OCI-LY7 (cell line): ENCODE measurements around the gene DNER.

Experiments
- EZH2phosphoT487 ChIP-seq: fragments of 200-600 bp; sonication (generic); IDR thresholded peaks from 2 replicates; pipeline ENCODE4 v1.6.1; 2018; ENCODE audit warnings: low read depth, borderline replicate concordance, mild to moderate bottlenecking, mixed run types, antibody characterized with exemption, low read length, moderate library complexity, mixed read lengths
- TF ChIP-seq, protein P1 (sequence below): fragments of 200-600 bp; sonication (generic); conservative IDR thresholded peaks from 2 replicates; pipeline ENCODE4 v1.5.1; 2014; ENCODE audit warnings: mild to moderate bottlenecking, antibody characterized with exemption, low read length, moderate library complexity, mixed read lengths

DNA sequence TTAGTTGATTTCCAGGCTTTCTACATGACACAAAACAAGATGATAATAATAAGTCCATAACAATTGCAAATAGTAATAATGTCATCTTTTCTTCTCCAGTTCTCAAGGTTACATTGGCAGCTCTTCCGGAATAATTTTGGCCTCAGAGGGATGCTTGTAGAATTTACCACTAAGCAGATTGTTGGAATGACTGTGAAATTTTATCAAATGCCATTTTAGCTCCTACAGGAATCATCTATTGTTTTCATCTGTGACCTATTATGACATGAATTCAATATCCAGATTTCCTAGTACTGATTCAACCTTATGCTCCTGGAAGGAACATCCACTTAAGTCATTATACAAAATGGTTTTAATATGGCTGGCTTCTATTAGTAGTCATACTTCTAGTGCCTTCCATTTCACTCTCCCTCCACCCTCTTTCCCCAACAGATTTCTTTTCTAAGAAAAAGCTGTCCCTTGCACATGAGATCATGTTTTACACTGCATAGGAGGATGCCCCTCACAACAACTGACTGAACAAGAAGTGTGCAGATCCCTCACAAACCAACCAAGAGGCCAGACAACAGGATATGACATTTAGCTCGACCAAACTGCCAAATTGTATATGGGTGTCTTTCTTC lies 200.0 kb downstream of the DNER start:
- TF ChIP-seq, protein P1, sequence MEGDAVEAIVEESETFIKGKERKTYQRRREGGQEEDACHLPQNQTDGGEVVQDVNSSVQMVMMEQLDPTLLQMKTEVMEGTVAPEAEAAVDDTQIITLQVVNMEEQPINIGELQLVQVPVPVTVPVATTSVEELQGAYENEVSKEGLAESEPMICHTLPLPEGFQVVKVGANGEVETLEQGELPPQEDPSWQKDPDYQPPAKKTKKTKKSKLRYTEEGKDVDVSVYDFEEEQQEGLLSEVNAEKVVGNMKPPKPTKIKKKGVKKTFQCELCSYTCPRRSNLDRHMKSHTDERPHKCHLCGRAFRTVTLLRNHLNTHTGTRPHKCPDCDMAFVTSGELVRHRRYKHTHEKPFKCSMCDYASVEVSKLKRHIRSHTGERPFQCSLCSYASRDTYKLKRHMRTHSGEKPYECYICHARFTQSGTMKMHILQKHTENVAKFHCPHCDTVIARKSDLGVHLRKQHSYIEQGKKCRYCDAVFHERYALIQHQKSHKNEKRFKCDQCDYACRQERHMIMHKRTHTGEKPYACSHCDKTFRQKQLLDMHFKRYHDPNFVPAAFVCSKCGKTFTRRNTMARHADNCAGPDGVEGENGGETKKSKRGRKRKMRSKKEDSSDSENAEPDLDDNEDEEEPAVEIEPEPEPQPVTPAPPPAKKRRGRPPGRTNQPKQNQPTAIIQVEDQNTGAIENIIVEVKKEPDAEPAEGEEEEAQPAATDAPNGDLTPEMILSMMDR: no peak
- TF ChIP-seq EZH2phosphoT487: no peak
